Putamen (tissue), 1 donor: ENCODE data around the gene FXYD5.
"Not testable (repeated sequence)": the region's sequence is repeated elsewhere in the genome, so short reads cannot be mapped to it uniquely, and the experiment has no call there.

ENCODE experiments used
- DNase-seq: peaks from one replicate; pipeline ENCODE4 v3.0.0-alpha.2; 2016; ENCODE audit warnings: low spot score

FXYD5 gene

GRCh38 chr19:35138305-35138892 lies 16.1 kb upstream of the FXYD5 start, which contains the start of gene FXYD1:
FXYD1 (plus strand) TSS chr19:35138824; CDS start chr19:35140080, 1,256 bp downstream.
- no peak for DNase-seq

GRCh38 chr19:35140207-35140961 lies 14.2 kb upstream of the FXYD5 start:
- no peak for DNase-seq

- DNase-seq, result peak; percentile 93
These were observed 13.3 kb upstream of the FXYD5 start for GRCh38 chr19:35140962-35141836.

GRCh38 chr19:35141837-35142605 lies 12.5 kb upstream of the FXYD5 start:
- no peak for DNase-seq

GRCh38 chr19:35142606-35143230 lies 11.8 kb upstream of the FXYD5 start:
- no peak for DNase-seq

GRCh38 chr19:35143231-35143715 lies 11.3 kb upstream of the FXYD5 start, which contains the start of gene FXYD7:
FXYD7 (plus strand) TSS chr19:35143255; CDS start chr19:35143334, 79 bp downstream.
- no peak for DNase-seq

GRCh38 chr19:35143818-35144217 lies 10.7 kb upstream of the FXYD5 start:
- DNase-seq, result no peak

GRCh38 chr19:35144259-35144599 lies 10.3 kb upstream of the FXYD5 start:
- no peak for DNase-seq

- DNase-seq, result no peak
These were observed 9.7 kb upstream of the FXYD5 start for GRCh38 chr19:35144600-35145436.

GRCh38 chr19:35146746-35147459 lies 7.6 kb upstream of the FXYD5 start:
- DNase-seq, result no peak

GRCh38 chr19:35149463-35149862 lies 5.1 kb upstream of the FXYD5 start:
- no peak for DNase-seq

GRCh38 chr19:35150445-35150844 lies 4.1 kb upstream of the FXYD5 start:
- DNase-seq, result no peak

GRCh38 chr19:35151273-35152065 lies 3.1 kb upstream of the FXYD5 start:
- no peak for DNase-seq

GRCh38 chr19:35153129-35153522 lies 1.4 kb upstream of the FXYD5 start:
- DNase-seq, result not testable (repeated sequence)

- no peak for DNase-seq
These were observed 622 bp upstream of the FXYD5 start for GRCh38 chr19:35153701-35154524.

GRCh38 chr19:35155441-35155840 lies 906 bp downstream of the FXYD5 start:
- no peak for DNase-seq

- DNase-seq, result no peak
These were observed 1.6 kb downstream of the FXYD5 start for GRCh38 chr19:35155981-35156672.
